GM23338 (cell line): ENCODE data around the gene APBA2. TPM values are rescaled to one million over a fixed set of nuclear protein-coding genes. Genes with fewer than 3 reads are reported as not detected.

ENCODE experiments used
- ATAC-seq: fragments of 200-7000 bp; cut with Tn5 transposase; 3 replicates; pipeline ENCODE4 v1.9.1; 2020
- DNase-seq: peaks from one replicate; pipeline ENCODE4 v3.0.0-alpha.2; 2015; ENCODE audit warnings: low spot score
- H2AFZ ChIP-seq: fragments of 200-600 bp; sonication (generic); 2 replicates; pipeline ENCODE4 v1.8.0; 2016; ENCODE audit warnings: antibody characterized with exemption, mild to moderate bottlenecking, moderate library complexity
- H3F3A ChIP-seq: fragments of 200-600 bp; sonication (generic); replicated peaks from 2 replicates; pipeline ENCODE4 v1.8.0; 2017; ENCODE audit warnings: antibody characterized with exemption, mixed run types, low read depth
- H3K27ac ChIP-seq: fragments of 200-600 bp; sonication (generic); 2 replicates; pipeline ENCODE4 v1.6.1; 2016; ENCODE audit warnings: low read depth
- H3K27me3 ChIP-seq: fragments of 200-600 bp; sonication (generic); 2 replicates; pipeline ENCODE4 v1.8.0; 2016; ENCODE audit warnings: mild to moderate bottlenecking, mixed run types, moderate library complexity; ENCODE audit not compliant: insufficient read depth
- H3K36me3 ChIP-seq: fragments of 200-600 bp; sonication (generic); 2 replicates; pipeline ENCODE4 v1.8.0; 2016; ENCODE audit warnings: mild to moderate bottlenecking; ENCODE audit not compliant: insufficient read depth
- H3K4me1 ChIP-seq: fragments of 200-600 bp; sonication (generic); 2 replicates; pipeline ENCODE4 v1.8.0; 2016; ENCODE audit warnings: mild to moderate bottlenecking, moderate library complexity; ENCODE audit not compliant: insufficient read depth
- H3K4me2 ChIP-seq: fragments of 200-600 bp; sonication (generic); 2 replicates; pipeline ENCODE4 v1.7.1; 2017; ENCODE audit warnings: mixed run types
- H3K4me3 ChIP-seq: fragments of 200-600 bp; sonication (generic); 2 replicates; pipeline ENCODE4 v1.6.1; 2016; ENCODE audit warnings: mixed run types
- H3K79me2 ChIP-seq: fragments of 200-600 bp; sonication (generic); replicated peaks from 2 replicates; pipeline ENCODE4 v1.8.0; 2017; ENCODE audit warnings: mild to moderate bottlenecking; ENCODE audit not compliant: insufficient read depth
- H3K9me2 ChIP-seq: fragments of 200-600 bp; sonication (generic); 2 replicates; pipeline ENCODE4 v1.8.0; 2017; ENCODE audit not compliant: insufficient read depth
- H4K20me1 ChIP-seq: fragments of 200-600 bp; sonication (generic); replicated peaks from 2 replicates; pipeline ENCODE4 v1.8.0; 2017; ENCODE audit warnings: mild to moderate bottlenecking; ENCODE audit not compliant: insufficient read depth
- H3K27ac Mint-ChIP-seq: 2 replicates; pipeline ENCODE4 v1.8.0; 2020; ENCODE audit warnings: inconsistent platforms, mild to moderate bottlenecking, moderate library complexity, mixed read lengths
- H3K27me3 Mint-ChIP-seq: 3 replicates; pipeline ENCODE4 v1.8.0; 2022; ENCODE audit warnings: low read depth, mild to moderate bottlenecking, moderate library complexity, mixed read lengths, inconsistent platforms; ENCODE audit not compliant: insufficient read depth, poor library complexity
- H3K36me3 Mint-ChIP-seq: 3 replicates; pipeline ENCODE4 v1.8.0; 2021; ENCODE audit warnings: low read depth, mild to moderate bottlenecking, inconsistent platforms, moderate library complexity, mixed read lengths
- H3K4me1 Mint-ChIP-seq: 3 replicates; pipeline ENCODE4 v1.8.0; 2020; ENCODE audit warnings: mild to moderate bottlenecking, inconsistent platforms, mixed read lengths
- H3K4me3 Mint-ChIP-seq: 3 replicates; pipeline ENCODE4 v1.8.0; 2021; ENCODE audit warnings: moderate library complexity, mild to moderate bottlenecking, inconsistent platforms, mixed read lengths
- H3K9me3 Mint-ChIP-seq: 3 replicates; pipeline ENCODE4 v1.8.0; 2020; ENCODE audit warnings: moderate library complexity, mild to moderate bottlenecking, inconsistent platforms, mixed read lengths
- CREB1 ChIP-seq: fragments of 250-450 bp; sonication (Bioruptor Pico); IDR thresholded peaks from 2 replicates; pipeline ENCODE4 v1.5.0; 2020; ENCODE audit warnings: low read depth, mild to moderate bottlenecking, moderate library complexity
- ETS1 ChIP-seq: IDR thresholded peaks from 2 replicates; pipeline ENCODE4 v1.6.1; 2016; ENCODE audit warnings: antibody characterized with exemption
- EZH2 ChIP-seq: fragments of 200-600 bp; sonication (generic); IDR thresholded peaks from one replicate; pipeline ENCODE4 v1.8.0; 2017; ENCODE audit warnings: antibody characterized with exemption, mild to moderate bottlenecking, low read depth; ENCODE audit not compliant: unreplicated experiment
- EZH2phosphoT487 ChIP-seq: fragments of 200-600 bp; sonication (generic); IDR thresholded peaks from one replicate; pipeline ENCODE4 v1.8.1; 2018; ENCODE audit warnings: antibody characterized with exemption; ENCODE audit not compliant: unreplicated experiment
- JUNB ChIP-seq: IDR thresholded peaks from one replicate; pipeline ENCODE4 v1.6.1; 2016; ENCODE audit warnings: antibody characterized with exemption; ENCODE audit not compliant: unreplicated experiment
- NANOG ChIP-seq: IDR thresholded peaks from 2 replicates; pipeline ENCODE4 v1.6.1; 2016; ENCODE audit warnings: antibody characterized with exemption, borderline replicate concordance
- POLR2AphosphoS5 ChIP-seq: IDR thresholded peaks from 2 replicates; pipeline ENCODE4 v1.6.1; 2016; ENCODE audit warnings: antibody characterized with exemption, low read depth
- STAT1 ChIP-seq: IDR thresholded peaks from one replicate; pipeline ENCODE4 v1.6.1; 2016; ENCODE audit warnings: antibody characterized with exemption; ENCODE audit not compliant: unreplicated experiment
- ZNF114 ChIP-seq: fragments of 250-450 bp; sonication (Bioruptor Pico); IDR thresholded peaks from 2 replicates; pipeline ENCODE4 v1.5.0; 2020; ENCODE audit warnings: mild to moderate bottlenecking, moderate library complexity
- ZNF331 ChIP-seq: fragments of 250-450 bp; sonication (Bioruptor Pico); IDR thresholded peaks from 2 replicates; pipeline ENCODE4 v1.5.0; 2020; ENCODE audit warnings: low read depth, mild to moderate bottlenecking, moderate library complexity
- polyA plus RNA-seq: library from polyadenylated mRNA; unstranded; fragments of >200 nt; fragmentation: Nextera tagmentation; extraction: Ambion mirVana; gene quantifications from 2 replicates; pipeline ENCODE4 v1.2.1, GENCODE V29; 2016
- total RNA-seq: library from RNA; depleted of rRNA; stranded (reverse); fragments of >200 nt; shearing (Covaris generic); gene quantifications from 2 replicates; pipeline ENCODE4 v1.2.3, GENCODE V29; 2014
- TF ChIP-seq, protein P1 (sequence below), 2 experiments: fragments of 200-600 bp in 1 of 2; sonication (generic) in 1 of 2; conservative IDR thresholded peaks; 2 replicates each; pipeline versions ENCODE4 v1.5.1 to v1.6.1; 2016 to 2017; ENCODE audit warnings: antibody characterized with exemption in 2 of 2, low read depth in 2 of 2, mild to moderate bottlenecking in 2 of 2, moderate library complexity in 1 of 2
- TF ChIP-seq, protein P2 (sequence below): fragments of 250-450 bp; sonication (Bioruptor Pico); IDR thresholded peaks from 2 replicates; pipeline ENCODE4 v1.5.0; 2020; ENCODE audit warnings: mild to moderate bottlenecking, moderate library complexity
- TF ChIP-seq, protein P3 (sequence below): IDR thresholded peaks from one replicate; pipeline ENCODE4 v1.6.1; 2018; ENCODE audit warnings: antibody characterized with exemption; ENCODE audit not compliant: unreplicated experiment

APBA2 gene
- total and polyA plus RNA-seq, 2 experiments from 2014 or later: 5.9 to 24.7 TPM

- no peak overlapping the region for H3K4me2 ChIP-seq
- no peaks in the 10 kb centered on the region for H3K27me3 ChIP-seq
- no peak overlapping the region for H3K4me3 Mint-ChIP-seq
- no peaks in the 10 kb centered on the region for H3K36me3 ChIP-seq
- H3K4me1 ChIP-seq: peaks cover 8% of the 10 kb centered on the region
- H3K27me3 Mint-ChIP-seq: peaks cover 13% of the 10 kb centered on the region
- ATAC-seq: no peak
- H3K36me3 Mint-ChIP-seq: no peaks in the 10 kb centered on the region
- no peak overlapping the region for H3K27ac Mint-ChIP-seq
- DNase-seq: no peak
- H3K9me3 Mint-ChIP-seq: no peaks in the 10 kb centered on the region
- H3K79me2 ChIP-seq: no peaks in the 10 kb centered on the region
- H2AFZ ChIP-seq: no peak overlapping the region
- H3F3A ChIP-seq: 0 out of 2 replicates have a peak, but pooled peaks cover 4% of the 10 kb centered on the region
- TF ChIP-seq ZNF114 (CRISPR knock-in tag) (no peak), ZNF331 (no peak), ETS1 (no peak), STAT1 (no peak), EZH2phosphoT487 (no peak), EZH2 (no peak), POLR2AphosphoS5 (no peak), NANOG (no peak), CREB1 (CRISPR knock-in tag) (no peak), JUNB (no peak)
- TF ChIP-seq, protein P1, sequence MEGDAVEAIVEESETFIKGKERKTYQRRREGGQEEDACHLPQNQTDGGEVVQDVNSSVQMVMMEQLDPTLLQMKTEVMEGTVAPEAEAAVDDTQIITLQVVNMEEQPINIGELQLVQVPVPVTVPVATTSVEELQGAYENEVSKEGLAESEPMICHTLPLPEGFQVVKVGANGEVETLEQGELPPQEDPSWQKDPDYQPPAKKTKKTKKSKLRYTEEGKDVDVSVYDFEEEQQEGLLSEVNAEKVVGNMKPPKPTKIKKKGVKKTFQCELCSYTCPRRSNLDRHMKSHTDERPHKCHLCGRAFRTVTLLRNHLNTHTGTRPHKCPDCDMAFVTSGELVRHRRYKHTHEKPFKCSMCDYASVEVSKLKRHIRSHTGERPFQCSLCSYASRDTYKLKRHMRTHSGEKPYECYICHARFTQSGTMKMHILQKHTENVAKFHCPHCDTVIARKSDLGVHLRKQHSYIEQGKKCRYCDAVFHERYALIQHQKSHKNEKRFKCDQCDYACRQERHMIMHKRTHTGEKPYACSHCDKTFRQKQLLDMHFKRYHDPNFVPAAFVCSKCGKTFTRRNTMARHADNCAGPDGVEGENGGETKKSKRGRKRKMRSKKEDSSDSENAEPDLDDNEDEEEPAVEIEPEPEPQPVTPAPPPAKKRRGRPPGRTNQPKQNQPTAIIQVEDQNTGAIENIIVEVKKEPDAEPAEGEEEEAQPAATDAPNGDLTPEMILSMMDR (conservative IDR thresholded peaks at IDR 0.05; ENCODE audit: low read depth in 2 of 2): no peak
- TF ChIP-seq, protein P2, sequence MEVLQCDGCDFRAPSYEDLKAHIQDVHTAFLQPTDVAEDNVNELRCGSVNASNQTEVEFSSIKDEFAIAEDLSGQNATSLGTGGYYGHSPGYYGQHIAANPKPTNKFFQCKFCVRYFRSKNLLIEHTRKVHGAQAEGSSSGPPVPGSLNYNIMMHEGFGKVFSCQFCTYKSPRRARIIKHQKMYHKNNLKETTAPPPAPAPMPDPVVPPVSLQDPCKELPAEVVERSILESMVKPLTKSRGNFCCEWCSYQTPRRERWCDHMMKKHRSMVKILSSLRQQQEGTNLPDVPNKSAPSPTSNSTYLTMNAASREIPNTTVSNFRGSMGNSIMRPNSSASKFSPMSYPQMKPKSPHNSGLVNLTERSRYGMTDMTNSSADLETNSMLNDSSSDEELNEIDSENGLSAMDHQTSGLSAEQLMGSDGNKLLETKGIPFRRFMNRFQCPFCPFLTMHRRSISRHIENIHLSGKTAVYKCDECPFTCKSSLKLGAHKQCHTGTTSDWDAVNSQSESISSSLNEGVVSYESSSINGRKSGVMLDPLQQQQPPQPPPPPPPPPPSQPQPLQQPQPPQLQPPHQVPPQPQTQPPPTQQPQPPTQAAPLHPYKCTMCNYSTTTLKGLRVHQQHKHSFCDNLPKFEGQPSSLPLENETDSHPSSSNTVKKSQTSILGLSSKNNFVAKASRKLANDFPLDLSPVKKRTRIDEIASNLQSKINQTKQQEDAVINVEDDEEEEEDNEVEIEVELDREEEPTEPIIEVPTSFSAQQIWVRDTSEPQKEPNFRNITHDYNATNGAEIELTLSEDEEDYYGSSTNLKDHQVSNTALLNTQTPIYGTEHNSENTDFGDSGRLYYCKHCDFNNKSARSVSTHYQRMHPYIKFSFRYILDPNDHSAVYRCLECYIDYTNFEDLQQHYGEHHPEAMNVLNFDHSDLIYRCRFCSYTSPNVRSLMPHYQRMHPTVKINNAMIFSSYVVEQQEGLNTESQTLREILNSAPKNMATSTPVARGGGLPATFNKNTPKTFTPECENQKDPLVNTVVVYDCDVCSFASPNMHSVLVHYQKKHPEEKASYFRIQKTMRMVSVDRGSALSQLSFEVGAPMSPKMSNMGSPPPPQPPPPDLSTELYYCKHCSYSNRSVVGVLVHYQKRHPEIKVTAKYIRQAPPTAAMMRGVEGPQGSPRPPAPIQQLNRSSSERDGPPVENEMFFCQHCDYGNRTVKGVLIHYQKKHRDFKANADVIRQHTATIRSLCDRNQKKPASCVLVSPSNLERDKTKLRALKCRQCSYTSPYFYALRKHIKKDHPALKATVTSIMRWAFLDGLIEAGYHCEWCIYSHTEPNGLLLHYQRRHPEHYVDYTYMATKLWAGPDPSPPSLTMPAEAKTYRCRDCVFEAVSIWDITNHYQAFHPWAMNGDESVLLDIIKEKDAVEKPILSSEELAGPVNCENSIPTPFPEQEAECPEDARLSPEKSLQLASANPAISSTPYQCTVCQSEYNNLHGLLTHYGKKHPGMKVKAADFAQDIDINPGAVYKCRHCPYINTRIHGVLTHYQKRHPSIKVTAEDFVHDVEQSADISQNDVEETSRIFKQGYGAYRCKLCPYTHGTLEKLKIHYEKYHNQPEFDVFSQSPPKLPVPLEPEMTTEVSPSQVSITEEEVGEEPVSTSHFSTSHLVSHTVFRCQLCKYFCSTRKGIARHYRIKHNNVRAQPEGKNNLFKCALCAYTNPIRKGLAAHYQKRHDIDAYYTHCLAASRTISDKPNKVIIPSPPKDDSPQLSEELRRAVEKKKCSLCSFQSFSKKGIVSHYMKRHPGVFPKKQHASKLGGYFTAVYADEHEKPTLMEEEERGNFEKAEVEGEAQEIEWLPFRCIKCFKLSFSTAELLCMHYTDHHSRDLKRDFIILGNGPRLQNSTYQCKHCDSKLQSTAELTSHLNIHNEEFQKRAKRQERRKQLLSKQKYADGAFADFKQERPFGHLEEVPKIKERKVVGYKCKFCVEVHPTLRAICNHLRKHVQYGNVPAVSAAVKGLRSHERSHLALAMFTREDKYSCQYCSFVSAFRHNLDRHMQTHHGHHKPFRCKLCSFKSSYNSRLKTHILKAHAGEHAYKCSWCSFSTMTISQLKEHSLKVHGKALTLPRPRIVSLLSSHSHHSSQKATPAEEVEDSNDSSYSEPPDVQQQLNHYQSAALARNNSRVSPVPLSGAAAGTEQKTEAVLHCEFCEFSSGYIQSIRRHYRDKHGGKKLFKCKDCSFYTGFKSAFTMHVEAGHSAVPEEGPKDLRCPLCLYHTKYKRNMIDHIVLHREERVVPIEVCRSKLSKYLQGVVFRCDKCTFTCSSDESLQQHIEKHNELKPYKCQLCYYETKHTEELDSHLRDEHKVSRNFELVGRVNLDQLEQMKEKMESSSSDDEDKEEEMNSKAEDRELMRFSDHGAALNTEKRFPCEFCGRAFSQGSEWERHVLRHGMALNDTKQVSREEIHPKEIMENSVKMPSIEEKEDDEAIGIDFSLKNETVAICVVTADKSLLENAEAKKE (CRISPR knock-in tag): no peak
- TF ChIP-seq, protein P3, sequence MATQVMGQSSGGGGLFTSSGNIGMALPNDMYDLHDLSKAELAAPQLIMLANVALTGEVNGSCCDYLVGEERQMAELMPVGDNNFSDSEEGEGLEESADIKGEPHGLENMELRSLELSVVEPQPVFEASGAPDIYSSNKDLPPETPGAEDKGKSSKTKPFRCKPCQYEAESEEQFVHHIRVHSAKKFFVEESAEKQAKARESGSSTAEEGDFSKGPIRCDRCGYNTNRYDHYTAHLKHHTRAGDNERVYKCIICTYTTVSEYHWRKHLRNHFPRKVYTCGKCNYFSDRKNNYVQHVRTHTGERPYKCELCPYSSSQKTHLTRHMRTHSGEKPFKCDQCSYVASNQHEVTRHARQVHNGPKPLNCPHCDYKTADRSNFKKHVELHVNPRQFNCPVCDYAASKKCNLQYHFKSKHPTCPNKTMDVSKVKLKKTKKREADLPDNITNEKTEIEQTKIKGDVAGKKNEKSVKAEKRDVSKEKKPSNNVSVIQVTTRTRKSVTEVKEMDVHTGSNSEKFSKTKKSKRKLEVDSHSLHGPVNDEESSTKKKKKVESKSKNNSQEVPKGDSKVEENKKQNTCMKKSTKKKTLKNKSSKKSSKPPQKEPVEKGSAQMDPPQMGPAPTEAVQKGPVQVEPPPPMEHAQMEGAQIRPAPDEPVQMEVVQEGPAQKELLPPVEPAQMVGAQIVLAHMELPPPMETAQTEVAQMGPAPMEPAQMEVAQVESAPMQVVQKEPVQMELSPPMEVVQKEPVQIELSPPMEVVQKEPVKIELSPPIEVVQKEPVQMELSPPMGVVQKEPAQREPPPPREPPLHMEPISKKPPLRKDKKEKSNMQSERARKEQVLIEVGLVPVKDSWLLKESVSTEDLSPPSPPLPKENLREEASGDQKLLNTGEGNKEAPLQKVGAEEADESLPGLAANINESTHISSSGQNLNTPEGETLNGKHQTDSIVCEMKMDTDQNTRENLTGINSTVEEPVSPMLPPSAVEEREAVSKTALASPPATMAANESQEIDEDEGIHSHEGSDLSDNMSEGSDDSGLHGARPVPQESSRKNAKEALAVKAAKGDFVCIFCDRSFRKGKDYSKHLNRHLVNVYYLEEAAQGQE: no peak
- no peak overlapping the region for H3K27ac ChIP-seq
- H3K4me1 Mint-ChIP-seq: peaks cover 37% of the 10 kb centered on the region
- no peaks in the 10 kb centered on the region for H3K9me2 ChIP-seq
- no peak overlapping the region for H3K4me3 ChIP-seq
- no peaks in the 10 kb centered on the region for H4K20me1 ChIP-seq
Observed at GRCh38 chr15:29099131-29099880, 213.5 kb downstream of the APBA2 start.
